T-helper 1 cell treated with Interleukin-12 subunit alpha and Interleukin-12 subunit beta and Interleukin-4 antibody, amounts not matched to agents 30 μg/mL and 1 μg/mL, for 36 hours (primary cell): ENCODE data around the gene AIG1.
"Not testable (repeated sequence)": the region's sequence is repeated elsewhere in the genome, so short reads cannot be mapped to it uniquely, and the experiment has no call there.

Experiments
- H3K27ac Mint-ChIP-seq: one replicate; pipeline ENCODE4 v1.8.0; 2021; ENCODE audit warnings: mild to moderate bottlenecking, mixed read lengths
- H3K27me3 Mint-ChIP-seq: one replicate; pipeline ENCODE4 v1.8.0; 2021; ENCODE audit warnings: low read depth, mixed read lengths
- H3K36me3 Mint-ChIP-seq: one replicate; pipeline ENCODE4 v1.8.0; 2021; ENCODE audit warnings: low read depth, mixed read lengths
- H3K4me1 Mint-ChIP-seq: one replicate; pipeline ENCODE4 v1.8.0; 2021; ENCODE audit warnings: low read depth, mixed read lengths
- H3K4me3 Mint-ChIP-seq: one replicate; pipeline ENCODE4 v1.8.0; 2021; ENCODE audit warnings: mild to moderate bottlenecking, moderate library complexity, mixed read lengths
- H3K9me3 Mint-ChIP-seq: one replicate; pipeline ENCODE4 v1.8.0; 2021; ENCODE audit warnings: mixed read lengths

AIG1 gene

GRCh38 chr6:143139884-143140283 lies 79.2 kb downstream of the AIG1 start:
- Mint-ChIP-seq H3K9me3 (peaks cover 20% of the 10 kb centered on the region), H3K36me3 (peaks cover 11% of the 10 kb centered on the region)
- H3K27ac Mint-ChIP-seq, H3K4me1 Mint-ChIP-seq, H3K27me3 Mint-ChIP-seq, H3K4me3 Mint-ChIP-seq: not testable (repeated sequence)

GRCh38 chr6:143140767-143141166 lies 80.1 kb downstream of the AIG1 start:
- Mint-ChIP-seq H3K9me3 (peaks cover 20% of the 10 kb centered on the region), H3K27me3 (no peaks in the 10 kb centered on the region), H3K4me3 (no peak overlapping the region), H3K36me3 (peaks cover 11% of the 10 kb centered on the region), H3K27ac (no peak overlapping the region), H3K4me1 (peaks cover 2% of the 10 kb centered on the region)

GRCh38 chr6:143141442-143141841 lies 80.8 kb downstream of the AIG1 start:
- Mint-ChIP-seq H3K9me3 (peaks cover 20% of the 10 kb centered on the region), H3K4me1 (peaks cover 2% of the 10 kb centered on the region), H3K27me3 (no peaks in the 10 kb centered on the region), H3K27ac (no peak overlapping the region), H3K36me3 (peaks cover 11% of the 10 kb centered on the region), H3K4me3 (no peak overlapping the region)

GRCh38 chr6:143146186-143146851 lies 85.6 kb downstream of the AIG1 start:
- H3K27me3 Mint-ChIP-seq = no peaks in the 10 kb centered on the region
- H3K9me3 Mint-ChIP-seq = peaks cover 16% of the 10 kb centered on the region
- H3K27ac Mint-ChIP-seq = no peak overlapping the region
- H3K36me3 Mint-ChIP-seq = peaks cover 2% of the 10 kb centered on the region
- no peak overlapping the region for H3K4me3 Mint-ChIP-seq
- H3K4me1 Mint-ChIP-seq = no peaks in the 10 kb centered on the region

GRCh38 chr6:143149771-143150170 lies 89.1 kb downstream of the AIG1 start:
- no peaks in the 10 kb centered on the region for H3K27me3 Mint-ChIP-seq
- H3K36me3 Mint-ChIP-seq = peaks cover 2% of the 10 kb centered on the region
- H3K9me3 Mint-ChIP-seq = peaks cover 12% of the 10 kb centered on the region
- no peaks in the 10 kb centered on the region for H3K4me1 Mint-ChIP-seq
- no peak overlapping the region for H3K27ac Mint-ChIP-seq
- no peak overlapping the region for H3K4me3 Mint-ChIP-seq

- Mint-ChIP-seq H3K36me3 (peaks cover 2% of the 10 kb centered on the region), H3K27ac (no peak overlapping the region), H3K4me3 (no peak overlapping the region), H3K9me3 (peaks cover 12% of the 10 kb centered on the region), H3K4me1 (no peaks in the 10 kb centered on the region), H3K27me3 (no peaks in the 10 kb centered on the region)
Measured at GRCh38 chr6:143150281-143150680, 89.6 kb downstream of the AIG1 start.

GRCh38 chr6:143151381-143151780 lies 90.7 kb downstream of the AIG1 start:
- no peak overlapping the region for H3K4me3 Mint-ChIP-seq
- H3K27ac Mint-ChIP-seq = no peak overlapping the region
- peaks cover 2% of the 10 kb centered on the region for H3K36me3 Mint-ChIP-seq

GRCh38 chr6:143155681-143156080 lies 95.0 kb downstream of the AIG1 start:
- Mint-ChIP-seq H3K4me3 (no peak overlapping the region), H3K27me3 (no peaks in the 10 kb centered on the region), H3K9me3 (no peaks in the 10 kb centered on the region), H3K4me1 (no peaks in the 10 kb centered on the region), H3K36me3 (no peaks in the 10 kb centered on the region), H3K27ac (no peak overlapping the region)

More at GRCh38 chr6:143151381-143151780, 90.7 kb downstream of the AIG1 start:
- peaks cover 12% of the 10 kb centered on the region for H3K9me3 Mint-ChIP-seq
- H3K4me1 Mint-ChIP-seq = no peaks in the 10 kb centered on the region
- H3K27me3 Mint-ChIP-seq = no peaks in the 10 kb centered on the region

GRCh38 chr6:143157131-143157530 lies 96.4 kb downstream of the AIG1 start:
- no peaks in the 10 kb centered on the region for H3K27me3 Mint-ChIP-seq
- H3K9me3 Mint-ChIP-seq = no peaks in the 10 kb centered on the region
- no peaks in the 10 kb centered on the region for H3K36me3 Mint-ChIP-seq
- H3K4me1 Mint-ChIP-seq = no peaks in the 10 kb centered on the region
- H3K27ac Mint-ChIP-seq = no peak overlapping the region
- H3K4me3 Mint-ChIP-seq = no peak overlapping the region

GRCh38 chr6:143158113-143158581 lies 97.5 kb downstream of the AIG1 start:
- Mint-ChIP-seq H3K27ac (no peak overlapping the region), H3K4me1 (no peaks in the 10 kb centered on the region), H3K4me3 (no peak overlapping the region), H3K36me3 (no peaks in the 10 kb centered on the region), H3K9me3 (no peaks in the 10 kb centered on the region), H3K27me3 (no peaks in the 10 kb centered on the region)

- H3K9me3 Mint-ChIP-seq = no peaks in the 10 kb centered on the region
- no peaks in the 10 kb centered on the region for H3K27me3 Mint-ChIP-seq
- H3K4me1 Mint-ChIP-seq = no peaks in the 10 kb centered on the region
- no peak overlapping the region for H3K27ac Mint-ChIP-seq
- H3K4me3 Mint-ChIP-seq = no peak overlapping the region
- no peaks in the 10 kb centered on the region for H3K36me3 Mint-ChIP-seq
Measured at GRCh38 chr6:143159001-143159400, 98.3 kb downstream of the AIG1 start.

- Mint-ChIP-seq H3K4me3 (no peak overlapping the region), H3K27ac (no peak overlapping the region), H3K36me3 (no peaks in the 10 kb centered on the region), H3K27me3 (no peaks in the 10 kb centered on the region), H3K9me3 (no peaks in the 10 kb centered on the region), H3K4me1 (no peaks in the 10 kb centered on the region)
Measured at GRCh38 chr6:143160015-143160414, 99.3 kb downstream of the AIG1 start.

- Mint-ChIP-seq H3K27me3 (no peaks in the 10 kb centered on the region), H3K27ac (no peak overlapping the region), H3K4me1 (no peaks in the 10 kb centered on the region), H3K4me3 (no peak overlapping the region), H3K9me3 (no peaks in the 10 kb centered on the region), H3K36me3 (no peaks in the 10 kb centered on the region)
Measured at GRCh38 chr6:143160439-143161220, 99.9 kb downstream of the AIG1 start.

GRCh38 chr6:143163621-143164020 lies 102.9 kb downstream of the AIG1 start:
- no peaks in the 10 kb centered on the region for H3K27me3 Mint-ChIP-seq
- H3K27ac Mint-ChIP-seq = no peak overlapping the region
- no peaks in the 10 kb centered on the region for H3K36me3 Mint-ChIP-seq
- H3K4me1 Mint-ChIP-seq = no peaks in the 10 kb centered on the region
- no peak overlapping the region for H3K4me3 Mint-ChIP-seq
- H3K9me3 Mint-ChIP-seq = no peaks in the 10 kb centered on the region

GRCh38 chr6:143164565-143165105 lies 103.9 kb downstream of the AIG1 start:
- no peak overlapping the region for H3K27ac Mint-ChIP-seq
- no peaks in the 10 kb centered on the region for H3K36me3 Mint-ChIP-seq
- H3K4me1 Mint-ChIP-seq = no peaks in the 10 kb centered on the region
- H3K4me3 Mint-ChIP-seq = no peak overlapping the region
- no peaks in the 10 kb centered on the region for H3K27me3 Mint-ChIP-seq
- no peaks in the 10 kb centered on the region for H3K9me3 Mint-ChIP-seq
